NCI-H2196 (cell line): ENCODE results near the gene POLA1.
"Not testable (repeated sequence)": the region's sequence is repeated elsewhere in the genome, so short reads cannot be mapped to it uniquely, and the experiment has no call there.

Experiments
- DNase-seq: peaks from one replicate; lab custom pipeline; 2025; ENCODE audit not compliant: unreplicated experiment; lab: John Stamatoyannopoulos, UW

Gene POLA1, protein sequence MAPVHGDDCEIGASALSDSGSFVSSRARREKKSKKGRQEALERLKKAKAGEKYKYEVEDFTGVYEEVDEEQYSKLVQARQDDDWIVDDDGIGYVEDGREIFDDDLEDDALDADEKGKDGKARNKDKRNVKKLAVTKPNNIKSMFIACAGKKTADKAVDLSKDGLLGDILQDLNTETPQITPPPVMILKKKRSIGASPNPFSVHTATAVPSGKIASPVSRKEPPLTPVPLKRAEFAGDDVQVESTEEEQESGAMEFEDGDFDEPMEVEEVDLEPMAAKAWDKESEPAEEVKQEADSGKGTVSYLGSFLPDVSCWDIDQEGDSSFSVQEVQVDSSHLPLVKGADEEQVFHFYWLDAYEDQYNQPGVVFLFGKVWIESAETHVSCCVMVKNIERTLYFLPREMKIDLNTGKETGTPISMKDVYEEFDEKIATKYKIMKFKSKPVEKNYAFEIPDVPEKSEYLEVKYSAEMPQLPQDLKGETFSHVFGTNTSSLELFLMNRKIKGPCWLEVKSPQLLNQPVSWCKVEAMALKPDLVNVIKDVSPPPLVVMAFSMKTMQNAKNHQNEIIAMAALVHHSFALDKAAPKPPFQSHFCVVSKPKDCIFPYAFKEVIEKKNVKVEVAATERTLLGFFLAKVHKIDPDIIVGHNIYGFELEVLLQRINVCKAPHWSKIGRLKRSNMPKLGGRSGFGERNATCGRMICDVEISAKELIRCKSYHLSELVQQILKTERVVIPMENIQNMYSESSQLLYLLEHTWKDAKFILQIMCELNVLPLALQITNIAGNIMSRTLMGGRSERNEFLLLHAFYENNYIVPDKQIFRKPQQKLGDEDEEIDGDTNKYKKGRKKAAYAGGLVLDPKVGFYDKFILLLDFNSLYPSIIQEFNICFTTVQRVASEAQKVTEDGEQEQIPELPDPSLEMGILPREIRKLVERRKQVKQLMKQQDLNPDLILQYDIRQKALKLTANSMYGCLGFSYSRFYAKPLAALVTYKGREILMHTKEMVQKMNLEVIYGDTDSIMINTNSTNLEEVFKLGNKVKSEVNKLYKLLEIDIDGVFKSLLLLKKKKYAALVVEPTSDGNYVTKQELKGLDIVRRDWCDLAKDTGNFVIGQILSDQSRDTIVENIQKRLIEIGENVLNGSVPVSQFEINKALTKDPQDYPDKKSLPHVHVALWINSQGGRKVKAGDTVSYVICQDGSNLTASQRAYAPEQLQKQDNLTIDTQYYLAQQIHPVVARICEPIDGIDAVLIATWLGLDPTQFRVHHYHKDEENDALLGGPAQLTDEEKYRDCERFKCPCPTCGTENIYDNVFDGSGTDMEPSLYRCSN (N-terminal part only)

DNA sequence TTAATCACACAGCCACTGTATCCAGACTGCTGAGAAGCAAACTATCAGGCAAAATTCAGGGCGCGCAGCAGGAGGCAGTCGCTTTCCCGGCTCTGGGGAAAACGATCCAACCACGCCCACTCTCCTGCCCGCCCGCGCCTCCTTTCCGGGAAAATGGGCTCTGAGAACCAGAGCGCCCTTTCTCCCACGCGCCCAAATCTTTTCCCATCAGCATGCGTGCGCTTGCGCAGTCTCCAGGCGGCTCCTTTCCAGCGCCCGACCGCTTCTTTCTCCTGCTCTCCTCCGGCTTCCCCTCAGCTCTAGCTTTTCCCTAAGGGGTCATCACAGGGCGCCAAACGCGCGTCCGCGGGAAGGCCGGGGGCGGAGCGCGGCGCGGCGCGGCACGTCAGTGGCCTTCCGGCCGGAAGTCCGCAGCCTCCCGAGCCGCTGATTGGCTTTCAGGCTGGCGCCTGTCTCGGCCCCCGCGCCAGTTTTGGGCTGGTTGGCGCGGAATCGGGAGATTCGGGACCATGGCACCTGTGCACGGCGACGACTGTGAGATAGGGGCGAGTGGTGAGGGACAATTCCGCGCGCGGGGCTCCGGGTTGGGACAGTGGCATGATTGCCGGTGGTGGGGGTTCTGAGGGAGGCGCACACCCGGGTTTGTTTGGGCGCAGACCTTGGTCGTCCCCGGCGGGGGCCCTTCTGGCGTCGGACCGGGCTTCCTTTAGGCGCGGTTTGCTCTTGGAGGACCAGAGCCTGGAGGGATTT lies at the start of gene POLA1:
POLA1 (plus strand) TSS at position 466 of the 750 bp plus-strand sequence; CDS start at position 510, 44 bp downstream.
- DNase-seq, result peak; percentile 92

DNA sequence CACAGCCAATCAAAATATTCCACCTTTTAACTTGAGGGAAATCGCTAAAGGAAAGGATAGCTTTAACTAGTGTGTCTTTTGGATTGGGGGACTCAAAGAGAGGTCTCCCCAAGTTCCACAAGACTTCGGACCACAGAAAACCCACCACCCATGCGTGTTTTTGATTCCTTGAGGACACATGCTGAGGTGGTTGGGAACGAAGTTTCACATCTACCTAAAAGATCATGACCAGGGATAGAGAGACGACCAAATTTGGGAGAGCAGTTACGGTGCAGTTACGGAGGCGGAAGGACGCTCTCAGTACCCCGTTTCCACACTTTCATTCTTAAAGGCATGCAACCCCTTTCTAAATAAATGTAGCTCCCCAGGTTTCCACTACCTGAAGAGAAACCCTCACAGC lies 47.7 kb upstream of the POLA1 start:
- no peak for DNase-seq

DNA sequence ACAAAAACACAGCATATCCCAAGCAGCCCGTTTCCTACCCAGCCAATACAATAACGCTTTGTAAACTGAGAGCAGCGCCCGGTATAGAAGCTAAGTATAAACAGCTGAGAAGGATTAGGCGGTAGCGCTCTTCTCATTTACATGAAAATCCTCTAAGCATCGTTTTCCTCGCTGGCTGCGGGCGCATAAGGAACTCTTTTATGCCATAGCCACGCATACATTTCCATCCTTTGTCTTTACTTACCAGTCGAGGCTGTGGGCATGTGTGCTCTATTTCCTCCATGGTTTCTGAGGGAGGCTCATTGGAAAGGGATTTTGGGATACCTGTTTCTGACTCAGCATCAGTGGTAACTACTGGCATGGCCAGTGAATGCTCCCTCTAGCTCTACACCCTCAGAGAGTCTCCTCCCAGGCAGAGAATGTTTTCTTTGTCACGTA lies 47.0 kb upstream of the POLA1 start:
- DNase-seq, result no peak

DNA sequence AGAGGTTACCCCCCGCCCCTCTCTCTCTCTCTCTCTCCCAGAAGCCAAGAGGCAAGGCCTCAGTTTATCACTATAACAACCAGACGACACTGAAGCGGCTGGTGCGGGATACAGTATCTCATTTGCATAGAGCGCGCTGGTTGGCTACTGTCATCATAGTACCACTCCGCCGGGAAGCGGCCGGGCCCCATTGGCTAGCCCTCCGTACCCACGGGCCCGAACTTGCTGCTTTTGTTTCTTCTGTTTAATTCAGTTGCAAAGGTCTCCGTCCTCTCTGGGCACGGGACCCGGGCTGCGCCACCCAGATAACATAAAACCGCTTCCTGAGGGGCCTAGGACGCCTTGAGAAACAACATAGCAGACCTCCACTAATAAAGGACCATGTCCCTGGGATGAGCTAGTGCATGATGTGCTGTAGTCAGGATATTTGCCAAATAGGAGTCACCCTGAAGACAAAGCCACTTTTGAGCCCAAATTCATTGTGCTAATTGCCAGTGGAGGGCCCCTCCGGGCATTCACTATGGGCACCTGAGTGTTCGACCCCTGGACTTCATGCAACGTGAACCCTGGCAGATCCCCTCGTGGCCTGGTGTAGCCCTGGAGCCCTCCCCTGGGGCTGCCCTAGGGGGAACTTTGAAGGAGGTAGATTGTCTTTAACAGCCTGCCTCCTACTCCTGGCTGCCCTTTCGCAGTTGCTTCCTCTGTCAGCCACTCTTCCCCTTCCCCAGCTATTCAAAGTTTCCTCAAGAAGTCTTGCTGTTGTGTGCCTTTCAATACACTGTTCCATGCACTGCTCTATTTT lies 46.3 kb upstream of the POLA1 start, which contains the start of gene PCYT1B:
PCYT1B (minus strand) TSS at position 91 of the 802 bp plus-strand sequence. CDS start 242 bp downstream, outside the sequence.
- peak; percentile 67 for DNase-seq

DNA sequence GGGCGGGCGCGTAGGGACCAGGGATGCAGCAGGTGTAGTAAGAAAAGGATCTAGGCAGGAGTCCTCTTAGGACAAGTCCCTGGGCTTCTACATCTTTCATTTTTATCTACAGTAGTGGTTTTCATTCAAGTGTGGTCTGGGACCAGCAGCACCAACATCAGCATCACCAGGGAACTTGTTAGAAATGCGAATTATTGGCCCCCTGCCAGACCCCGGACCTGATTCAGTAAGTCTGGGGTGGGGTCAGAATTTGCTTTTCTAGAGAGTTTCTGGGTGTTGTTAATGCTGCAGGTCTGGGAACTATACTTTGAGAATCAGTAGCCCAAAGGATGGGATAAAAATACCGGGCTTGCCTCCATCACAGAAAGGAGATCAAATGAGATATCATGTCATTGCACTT lies 45.2 kb upstream of the POLA1 start:
- DNase-seq, result no peak

DNA sequence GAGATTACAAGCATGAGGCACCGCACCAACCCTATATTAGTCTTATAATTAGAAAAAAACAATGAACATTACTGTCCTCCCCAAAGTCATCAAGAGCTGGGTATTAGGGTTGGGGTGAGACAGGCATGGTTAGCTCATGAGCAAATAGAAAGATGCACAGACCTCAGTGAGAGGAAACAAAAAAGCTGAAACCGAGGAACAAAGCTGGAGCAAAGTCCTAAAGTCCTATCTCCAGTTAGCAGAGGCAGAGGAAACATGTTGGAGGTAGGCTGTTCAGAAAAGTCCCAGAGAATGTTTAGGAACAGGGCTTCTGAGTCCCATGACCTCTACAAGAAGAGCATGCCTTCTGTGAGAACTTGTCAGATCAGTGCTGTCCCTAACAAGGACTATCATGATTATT lies 41.9 kb upstream of the POLA1 start:
- no peak for DNase-seq

DNA sequence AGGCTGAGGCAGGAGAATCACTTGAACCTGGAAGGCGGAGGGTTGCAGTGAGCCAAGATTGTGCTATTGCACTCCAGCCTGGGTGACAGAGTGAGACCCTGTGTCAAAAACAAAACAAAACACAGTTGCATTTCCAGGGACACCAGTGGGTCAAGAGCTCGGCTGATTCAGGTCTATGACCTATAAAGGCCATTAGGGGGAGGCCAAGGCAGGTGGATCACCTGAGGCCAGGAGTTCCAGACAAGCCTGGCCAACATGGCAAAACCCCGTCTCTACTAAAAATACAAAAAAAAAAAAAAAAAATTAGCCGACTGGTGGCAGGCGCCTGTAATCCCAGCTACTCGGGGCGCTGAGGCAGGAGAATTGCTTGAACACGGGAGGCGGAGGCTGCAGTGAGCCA lies 38.0 kb upstream of the POLA1 start:
- DNase-seq, result not testable (repeated sequence)

DNA sequence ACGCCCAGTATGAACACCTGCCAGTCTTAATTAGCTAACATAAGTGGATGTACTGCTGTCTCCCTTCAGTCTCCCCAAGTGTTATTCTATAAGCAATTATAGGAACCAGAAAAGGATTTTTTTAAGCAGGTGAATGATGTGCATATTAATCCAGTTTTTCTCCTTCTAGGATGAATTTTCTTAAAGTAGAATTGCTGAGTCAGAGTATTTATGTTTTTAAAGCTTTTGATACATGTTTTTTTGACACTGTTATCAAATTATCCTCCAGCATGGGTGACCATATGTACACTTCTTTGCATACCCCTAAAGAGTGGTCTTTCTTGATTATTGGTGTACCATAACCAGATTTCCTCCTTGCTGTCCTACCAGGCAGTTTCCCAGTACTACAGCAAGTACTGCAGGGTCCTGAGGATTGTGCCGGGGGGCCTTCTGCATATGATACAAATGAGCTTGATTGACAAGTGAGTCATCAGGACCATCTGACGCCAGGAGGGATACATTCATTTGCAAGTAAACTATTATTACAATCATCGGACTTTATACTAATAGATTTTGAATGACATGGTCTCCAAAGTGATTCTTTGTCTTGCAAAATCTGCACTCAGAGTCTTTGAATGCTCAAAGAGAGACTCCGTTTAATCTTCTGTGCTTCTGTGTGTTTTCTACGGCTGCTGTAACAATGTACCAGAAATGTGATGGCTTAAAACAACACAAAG lies 35.9 kb upstream of the POLA1 start:
- DNase-seq, result no peak

DNA sequence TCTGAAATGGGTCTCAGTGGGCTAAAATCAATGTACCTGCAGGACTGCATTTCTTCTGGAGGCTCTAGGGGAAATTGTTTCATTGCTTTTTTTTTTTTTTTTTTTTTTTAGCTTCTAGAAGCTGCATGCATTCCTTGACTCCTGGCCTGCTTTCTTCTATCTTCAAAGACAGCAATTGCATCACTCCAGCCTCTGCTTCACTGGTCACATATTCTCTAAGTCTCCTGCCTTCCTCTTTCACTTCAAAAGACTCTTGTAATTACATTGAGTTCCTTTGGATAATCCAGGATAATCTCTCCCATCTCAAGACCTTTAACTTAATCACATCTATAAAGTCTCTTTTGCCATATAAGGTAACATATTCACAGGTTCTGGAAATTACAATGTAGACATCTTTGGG lies 35.3 kb upstream of the POLA1 start:
- DNase-seq, result no peak

DNA sequence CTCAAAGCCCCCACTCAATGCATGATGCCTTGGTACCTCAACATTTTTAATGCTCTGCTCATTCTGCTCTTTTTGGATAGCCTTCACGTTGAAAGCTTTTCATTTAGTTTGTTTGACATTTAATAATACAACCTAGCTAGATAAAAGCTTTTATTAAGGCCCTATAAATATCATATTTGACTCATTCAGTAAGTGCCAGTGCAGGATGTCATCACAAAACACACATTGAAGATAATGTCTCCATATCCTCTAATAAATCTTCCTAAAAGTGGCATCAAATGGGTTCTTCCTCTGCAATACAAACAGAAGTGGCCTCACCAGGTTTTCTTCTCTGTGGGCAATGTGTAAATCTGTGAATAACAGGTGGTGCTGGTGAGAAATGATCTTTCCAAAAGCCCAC lies 34.6 kb upstream of the POLA1 start:
- DNase-seq, result no peak

DNA sequence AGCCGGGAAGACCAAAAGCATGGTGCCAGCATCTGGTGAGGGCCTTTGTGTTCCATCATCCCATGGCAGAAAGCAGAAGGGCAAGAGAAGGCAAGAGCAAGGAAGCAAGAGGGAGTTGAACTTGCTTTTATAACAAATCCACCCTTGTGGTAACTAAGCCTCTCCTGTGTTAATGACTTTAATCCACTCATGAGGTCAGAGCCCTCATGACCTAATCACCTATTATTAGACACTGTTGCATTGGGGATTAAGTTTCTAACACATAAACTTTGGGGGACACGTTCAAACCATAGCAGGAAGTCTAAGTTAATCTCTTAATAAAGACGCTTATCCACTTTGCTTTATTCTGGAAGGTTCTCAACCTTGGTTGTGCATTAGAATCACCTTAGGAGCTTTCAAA lies 34.1 kb upstream of the POLA1 start:
- no peak for DNase-seq

DNA sequence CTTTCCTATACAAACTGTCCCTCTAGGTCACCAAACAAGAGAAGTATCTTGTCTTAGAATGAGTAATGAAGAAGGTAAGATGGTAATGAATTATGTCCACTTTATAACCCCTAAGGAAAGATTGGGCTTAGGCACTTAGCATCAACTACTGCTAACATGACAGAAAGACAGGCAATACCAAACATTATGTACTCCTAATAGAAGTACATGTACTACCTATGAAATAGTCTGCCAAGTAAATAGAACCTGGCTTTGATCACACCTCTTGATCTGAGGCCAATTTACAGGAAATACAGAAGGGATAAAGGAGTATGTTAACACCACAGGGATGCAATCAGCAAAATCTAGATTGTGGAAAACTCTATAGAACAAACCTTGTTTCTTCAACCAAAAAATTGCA lies 32.4 kb upstream of the POLA1 start:
- no peak for DNase-seq

DNA sequence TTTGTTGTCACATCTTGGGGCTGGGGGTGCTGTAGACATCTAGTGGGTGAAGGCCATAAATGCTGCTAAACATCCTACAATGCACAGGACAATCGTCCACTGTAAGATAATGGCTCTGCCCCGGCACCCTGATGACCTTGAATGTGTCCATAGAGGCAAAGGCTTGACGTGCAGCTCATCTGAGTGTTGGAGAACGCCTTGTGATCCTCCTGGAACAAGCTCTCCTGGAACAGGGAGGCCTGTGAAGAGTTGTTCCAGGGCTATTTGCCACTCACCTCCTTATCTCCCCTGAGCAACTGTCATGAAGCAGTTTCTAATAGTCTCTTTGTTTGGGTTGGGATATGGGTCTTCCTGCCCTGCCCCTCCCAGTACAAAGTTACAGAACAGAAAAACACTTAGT lies 31.4 kb upstream of the POLA1 start:
- no peak for DNase-seq

DNA sequence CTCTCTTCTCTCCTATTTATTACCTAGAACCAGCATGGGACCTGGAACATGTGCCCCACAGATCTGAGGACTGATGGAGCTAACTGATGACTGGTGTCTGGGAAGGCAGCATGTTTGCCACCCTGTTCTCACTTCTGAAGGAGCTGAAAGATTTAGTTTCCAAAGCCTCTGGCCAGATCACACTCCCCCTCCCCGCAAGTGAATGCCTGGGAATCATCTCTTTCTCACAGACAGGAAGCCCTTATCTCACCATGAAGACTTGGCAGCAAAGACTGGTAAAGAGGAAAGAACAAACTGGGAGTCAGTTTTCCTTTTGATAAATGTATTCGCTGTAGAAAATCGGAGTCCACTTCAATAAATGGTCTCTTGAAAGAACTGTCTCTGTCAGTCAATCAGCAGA lies 25.6 kb upstream of the POLA1 start:
- DNase-seq, result no peak

DNA sequence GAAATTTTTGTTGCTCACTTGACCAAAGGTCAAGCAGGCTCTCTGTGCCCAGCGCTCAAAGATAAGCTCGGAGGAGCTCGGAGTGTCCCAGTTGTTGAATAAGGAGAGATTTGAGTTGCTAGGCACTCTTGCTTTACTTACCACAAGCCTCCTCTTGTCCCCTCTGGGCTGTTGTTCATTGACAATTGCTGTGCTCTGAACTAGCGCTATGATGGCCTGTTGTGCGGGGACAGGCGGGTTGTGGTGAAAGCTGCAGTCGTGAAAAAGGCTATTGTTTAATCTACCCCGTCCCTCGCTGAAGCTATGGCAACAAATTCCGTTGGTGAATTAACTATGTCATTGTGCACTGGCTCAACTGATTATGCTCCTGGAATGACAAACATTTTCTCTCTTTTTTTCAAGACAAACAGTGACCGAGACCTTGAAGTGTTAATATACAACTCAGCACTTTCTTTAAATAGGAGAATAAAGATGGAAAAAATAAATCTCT lies 21.0 kb upstream of the POLA1 start:
- DNase-seq, result no peak

DNA sequence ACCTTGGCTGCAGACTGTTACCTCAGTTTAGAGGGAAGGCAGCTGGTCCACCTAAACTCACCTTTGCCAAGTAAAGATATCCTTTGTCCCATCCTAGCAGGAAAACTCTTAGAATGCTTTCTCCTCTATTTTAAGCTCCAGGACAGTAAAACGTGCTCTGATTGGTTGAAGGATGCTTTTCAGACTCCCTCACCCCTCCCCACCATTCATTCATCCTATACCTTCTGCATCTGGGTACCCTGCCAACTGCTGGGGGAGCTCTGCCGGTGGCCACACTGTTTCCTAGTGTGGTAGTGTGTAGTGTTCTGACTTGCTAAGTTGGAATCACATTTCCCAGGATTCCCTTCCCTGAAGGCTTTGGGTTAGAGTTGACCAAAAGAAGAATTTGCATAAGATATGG lies 20.3 kb upstream of the POLA1 start:
- DNase-seq, result no peak

DNA sequence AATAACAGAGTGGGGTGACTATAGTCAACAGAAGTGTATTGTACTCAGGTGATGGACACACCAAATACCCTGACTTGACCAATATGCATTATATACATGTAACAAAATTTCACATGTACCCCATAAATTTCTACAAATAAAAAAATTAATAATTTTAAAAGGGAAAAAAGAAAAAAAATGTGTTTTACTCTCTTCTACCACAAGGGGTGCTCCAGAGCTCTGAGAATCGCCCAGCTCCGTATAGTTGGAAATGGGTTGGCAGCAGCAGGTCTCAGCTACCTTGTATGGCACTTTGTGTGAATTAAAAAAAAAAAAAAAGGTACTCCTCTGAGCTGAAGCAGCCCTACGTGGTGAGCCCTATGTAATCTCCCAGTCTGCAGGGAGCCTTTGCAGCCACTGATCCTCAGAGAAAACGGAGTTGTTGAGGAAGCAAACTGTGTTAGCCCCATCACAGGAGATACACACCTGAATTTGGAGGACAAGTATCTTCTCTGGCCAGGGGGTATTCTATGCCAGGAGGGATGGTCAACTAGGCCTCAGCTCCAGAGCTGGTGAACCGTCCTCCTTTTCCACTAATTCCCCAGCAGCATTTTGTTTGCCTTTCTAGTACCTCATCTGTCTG lies 17.2 kb upstream of the POLA1 start:
- DNase-seq, result no peak

DNA sequence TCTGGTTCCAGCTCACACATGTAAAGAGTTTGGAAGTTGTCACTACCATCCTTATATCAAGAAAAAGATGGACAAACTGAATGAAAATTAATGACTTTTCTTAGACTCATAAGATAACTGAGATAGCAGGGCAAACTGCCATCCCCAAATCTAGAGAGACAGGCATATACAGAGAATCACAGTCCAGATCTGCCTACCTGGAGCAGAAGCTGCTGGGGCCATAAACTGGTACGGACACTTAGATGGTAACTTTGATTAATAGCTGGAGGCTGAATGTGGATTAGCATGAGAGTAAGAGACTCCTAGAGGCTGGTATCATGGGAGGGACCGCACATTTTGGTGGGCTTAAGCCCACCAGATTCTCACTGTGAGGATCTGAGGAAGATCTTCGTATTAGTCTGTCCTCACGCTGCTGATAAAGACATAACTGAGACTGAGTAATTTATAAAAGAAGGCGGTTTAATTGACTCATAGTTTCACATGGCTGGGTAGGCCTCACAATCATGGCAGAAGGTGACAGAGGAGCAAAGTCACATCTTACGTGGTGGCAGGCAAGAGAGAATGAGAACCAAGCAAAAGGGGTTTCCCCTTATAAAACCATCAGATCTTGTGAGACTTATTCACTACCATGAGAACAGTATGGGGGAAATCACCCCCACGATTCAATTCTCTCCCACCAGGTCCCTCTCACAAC lies 10.8 kb upstream of the POLA1 start:
- DNase-seq, result no peak
